ENCODE data around the gene NRP1.
A peak's percentile ranks its signal among the peaks of the same experiment; 100 is the strongest.
"Not testable (repeated sequence)": the region's sequence is repeated elsewhere in the genome, so short reads cannot be mapped to it uniquely, and the experiment has no call there.

The NRP1 gene

GRCh38 chr10:33152146-33152545 is 182.3 kb downstream of the NRP1 start:
- Mint-ChIP-seq H3K4me1 (peaks cover 37% of the 10 kb centered on the region), H3K9me3 (peaks cover 10 to 13% of the 10 kb centered on the region in 2 donors), H3K4me3 (no peak overlapping the region), H3K27me3 (no peaks in the 10 kb centered on the region), H3K27ac (no peak overlapping the region)
- ATAC-seq (no peak), DNase-seq (no peak)

GRCh38 chr10:33151344-33151864 is 183.1 kb downstream of the NRP1 start:
- Mint-ChIP-seq H3K4me1 (peaks cover 37% of the 10 kb centered on the region), H3K27ac (no peak overlapping the region), H3K4me3 (no peak overlapping the region), H3K9me3 (peaks cover 10 to 13% of the 10 kb centered on the region in 2 donors), H3K27me3 (no peaks in the 10 kb centered on the region)
- DNase-seq (no peak), ATAC-seq (no peak)

- Mint-ChIP-seq H3K4me3 (no peak overlapping the region), H3K27me3 (no peaks in the 10 kb centered on the region), H3K4me1 (peaks cover 36% of the 10 kb centered on the region), H3K27ac (no peak overlapping the region), H3K9me3 (peaks cover 10 to 13% of the 10 kb centered on the region in 2 donors)
- no peak for ATAC-seq
- no peak for DNase-seq
Measured at GRCh38 chr10:33150889-33151288, 183.6 kb downstream of the NRP1 start.

- Mint-ChIP-seq H3K4me1 (peaks cover 37% of the 10 kb centered on the region), H3K27ac (peak overlapping the region in 1 of 2 donors; percentile 22), H3K27me3 (no peaks in the 10 kb centered on the region), H3K4me3 (no peak overlapping the region), H3K9me3 (peaks cover 10 to 13% of the 10 kb centered on the region in 2 donors)
- ATAC-seq (no peak), DNase-seq (no peak)
Measured at GRCh38 chr10:33150146-33150545, 184.3 kb downstream of the NRP1 start.

GRCh38 chr10:33147013-33147310 is 187.5 kb downstream of the NRP1 start:
- ATAC-seq (no peak), DNase-seq (no peak)
- no peaks in the 10 kb centered on the region for H3K27me3 Mint-ChIP-seq
- H3K4me1 Mint-ChIP-seq: peaks cover 48% of the 10 kb centered on the region
- no peak overlapping the region for H3K4me3 Mint-ChIP-seq
- H3K9me3 Mint-ChIP-seq: peaks cover 10 to 13% of the 10 kb centered on the region in 2 donors
- no peak overlapping the region for H3K27ac Mint-ChIP-seq

DNA sequence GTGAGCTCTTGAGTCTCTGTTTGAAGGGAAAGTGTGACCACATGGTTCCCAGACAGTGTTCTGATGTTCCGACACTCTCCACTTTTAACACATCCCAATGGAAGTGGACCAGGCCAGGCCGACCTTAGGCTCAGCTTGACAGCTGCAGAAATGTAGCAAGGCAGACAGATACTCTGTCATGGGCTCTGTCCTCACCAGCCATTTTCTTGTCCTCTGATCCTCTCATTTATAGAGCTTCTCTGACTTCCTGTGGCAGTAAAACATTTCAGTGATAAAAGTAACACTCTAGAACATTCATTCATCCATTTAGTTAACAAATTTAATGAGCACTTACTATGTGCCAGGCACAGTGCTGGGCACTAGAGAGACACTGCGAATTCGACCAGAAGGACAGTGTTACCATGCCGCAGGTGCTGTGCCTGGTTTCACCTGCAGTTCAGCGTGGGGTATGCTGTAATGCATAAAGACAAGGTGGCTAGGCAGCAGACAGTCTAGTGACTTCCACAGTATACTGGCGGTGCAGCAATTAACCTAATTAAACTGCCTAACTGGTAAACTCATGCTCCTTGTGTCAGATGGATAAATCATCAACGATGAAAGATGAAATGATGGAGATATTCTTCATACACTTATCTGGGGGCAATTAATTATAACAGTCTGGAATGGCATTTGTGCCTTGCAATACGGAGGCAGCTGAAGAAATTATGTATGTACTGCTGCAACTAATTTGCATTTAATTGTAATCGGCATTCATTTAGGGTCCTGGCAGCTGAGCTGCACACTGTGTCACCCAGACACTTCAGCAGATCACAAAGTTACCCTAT is 188.1 kb downstream of the NRP1 start:
- H3K9me3 Mint-ChIP-seq: peaks cover 10 to 13% of the 10 kb centered on the region in 2 donors
- no peaks in the 10 kb centered on the region for H3K27me3 Mint-ChIP-seq
- ATAC-seq (no peak), DNase-seq (no peak)
- H3K4me1 Mint-ChIP-seq: peaks cover 51% of the 10 kb centered on the region
- no peak overlapping the region for H3K4me3 Mint-ChIP-seq
- no peak overlapping the region for H3K27ac Mint-ChIP-seq

DNA sequence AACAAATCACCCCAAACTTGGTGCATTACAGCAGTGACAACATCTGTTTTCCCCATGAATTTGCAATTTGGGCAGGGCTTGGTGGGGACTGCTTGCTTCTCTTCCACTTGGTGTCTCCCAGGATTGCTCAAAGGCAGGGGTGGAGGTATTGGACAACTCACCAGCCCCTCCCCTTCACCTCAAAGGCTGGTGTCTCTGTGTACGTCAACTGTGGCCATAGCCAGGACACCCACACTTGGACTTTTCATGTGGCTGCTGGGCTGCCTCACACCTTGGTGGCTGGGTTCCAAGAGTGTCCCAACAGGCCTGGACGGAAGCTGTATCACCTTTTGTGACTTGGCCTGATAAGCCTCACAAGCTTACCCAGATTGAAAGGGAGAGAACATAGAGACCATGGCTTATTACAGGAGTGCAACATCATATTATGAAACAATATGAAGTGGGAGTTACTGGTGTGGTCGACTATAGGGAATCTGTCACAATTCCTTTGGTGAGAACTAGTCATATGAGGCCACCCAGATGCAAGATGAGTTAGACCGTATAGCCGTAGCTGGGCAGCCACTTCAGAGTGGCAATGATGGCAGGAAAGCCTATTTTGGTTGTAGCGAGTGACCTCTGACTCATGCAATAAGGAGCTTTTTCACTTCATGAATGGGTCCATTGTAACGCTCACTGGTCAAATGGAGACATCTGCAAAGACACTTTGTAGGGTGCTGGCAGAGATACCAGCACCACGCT is 188.8 kb downstream of the NRP1 start:
- no peak for DNase-seq
- no peak overlapping the region for H3K4me3 Mint-ChIP-seq
- no peak overlapping the region for H3K27ac Mint-ChIP-seq
- H3K9me3 Mint-ChIP-seq: peaks cover 10 to 12% of the 10 kb centered on the region in 2 donors
- H3K27me3 Mint-ChIP-seq: no peaks in the 10 kb centered on the region
- no peak for ATAC-seq
- H3K4me1 Mint-ChIP-seq: peaks cover 51% of the 10 kb centered on the region

GRCh38 chr10:33143160-33143728 is 191.2 kb downstream of the NRP1 start:
- H3K4me3 Mint-ChIP-seq: peak overlapping the region; percentile 23 to 71
- no peaks in the 10 kb centered on the region for H3K27me3 Mint-ChIP-seq
- H3K4me1 Mint-ChIP-seq: peaks cover 66% of the 10 kb centered on the region
- DNase-seq: peak; percentile 37 to 65
- H3K27ac Mint-ChIP-seq: peak overlapping the region; percentile 10 to 88
- H3K9me3 Mint-ChIP-seq: peaks cover under 1 to 4% of the 10 kb centered on the region in 2 donors
- ATAC-seq: peak; percentile 84

DNA sequence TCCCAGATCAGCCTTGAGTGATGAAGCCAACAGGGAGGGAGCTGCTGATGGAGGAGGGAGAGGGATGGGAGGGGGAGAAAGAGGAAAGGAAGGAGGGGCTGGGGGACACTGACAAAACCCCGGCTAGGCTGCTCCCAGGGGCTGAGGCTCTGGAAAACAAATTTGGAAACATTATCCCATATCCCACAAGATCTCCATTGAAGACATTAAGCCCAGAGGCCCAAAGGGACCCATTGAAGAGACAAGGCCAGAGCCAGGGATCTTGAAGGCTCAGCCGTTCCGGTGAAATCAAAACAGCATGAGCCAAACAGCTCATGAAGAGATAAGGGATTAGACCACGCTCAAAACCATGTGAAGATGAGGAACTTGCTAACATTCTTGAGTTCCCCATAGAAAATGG is 192.2 kb downstream of the NRP1 start:
- ATAC-seq (no peak), DNase-seq (no peak)
- Mint-ChIP-seq H3K9me3 (no peaks in the 10 kb centered on the region), H3K4me1 (peaks cover 75% of the 10 kb centered on the region), H3K27ac (peak overlapping the region in 1 of 2 donors; percentile 12), H3K27me3 (no peaks in the 10 kb centered on the region), H3K4me3 (peak overlapping the region; percentile 4 to 38)

- no peaks in the 10 kb centered on the region for H3K9me3 Mint-ChIP-seq
- no peak overlapping the region for H3K4me3 Mint-ChIP-seq
- H3K27me3 Mint-ChIP-seq: no peaks in the 10 kb centered on the region
- ATAC-seq (no peak), DNase-seq (no peak)
- H3K4me1 Mint-ChIP-seq: peaks cover 86% of the 10 kb centered on the region
- H3K27ac Mint-ChIP-seq: peak overlapping the region; percentile 27 to 54
Measured at GRCh38 chr10:33141251-33141650, 193.2 kb downstream of the NRP1 start.

- peak; percentile 65 to 83 for DNase-seq
- Mint-ChIP-seq H3K9me3 (no peaks in the 10 kb centered on the region), H3K4me1 (peaks cover 96% of the 10 kb centered on the region), H3K27me3 (no peaks in the 10 kb centered on the region), H3K27ac (peak overlapping the region; percentile 94 to 97), H3K4me3 (peak overlapping the region; percentile 68 to 70)
- peak; percentile 74 for ATAC-seq
Measured at GRCh38 chr10:33139181-33139646, 195.3 kb downstream of the NRP1 start.

DNA sequence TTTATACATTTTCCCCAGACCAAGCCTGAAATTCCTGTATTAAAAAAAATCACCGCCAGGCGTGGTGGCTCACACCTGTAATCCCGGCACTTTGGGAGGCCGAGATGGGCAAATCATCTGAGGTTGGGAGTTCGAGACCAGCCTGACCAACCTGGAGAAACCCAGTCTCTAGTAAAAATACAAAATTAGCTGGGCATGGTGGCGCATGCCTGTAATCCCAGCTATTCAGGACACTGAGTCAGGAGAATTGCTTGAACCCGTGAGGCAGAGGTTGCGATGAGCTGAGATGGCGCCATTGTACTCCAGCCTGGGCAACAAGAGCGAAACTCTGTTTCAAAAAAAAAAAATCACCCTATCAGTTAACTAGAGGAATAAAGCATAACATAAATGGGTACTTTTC is 195.8 kb downstream of the NRP1 start:
- H3K9me3 Mint-ChIP-seq, H3K27me3 Mint-ChIP-seq, ATAC-seq, DNase-seq: not testable (repeated sequence)
- H3K4me3 Mint-ChIP-seq: peak overlapping the region in 1 of 2 donors; percentile 21
- peaks cover 96% of the 10 kb centered on the region for H3K4me1 Mint-ChIP-seq
- H3K27ac Mint-ChIP-seq: peak overlapping the region; percentile 94 to 97

- Mint-ChIP-seq H3K27ac (peak overlapping the region; percentile 82 to 97), H3K4me1 (peaks cover 96% of the 10 kb centered on the region), H3K4me3 (peak overlapping the region; percentile 41 to 49), H3K27me3 (no peaks in the 10 kb centered on the region), H3K9me3 (no peaks in the 10 kb centered on the region)
- ATAC-seq: no peak
- no peak for DNase-seq
Measured at GRCh38 chr10:33137356-33138005, 197.0 kb downstream of the NRP1 start.

DNA sequence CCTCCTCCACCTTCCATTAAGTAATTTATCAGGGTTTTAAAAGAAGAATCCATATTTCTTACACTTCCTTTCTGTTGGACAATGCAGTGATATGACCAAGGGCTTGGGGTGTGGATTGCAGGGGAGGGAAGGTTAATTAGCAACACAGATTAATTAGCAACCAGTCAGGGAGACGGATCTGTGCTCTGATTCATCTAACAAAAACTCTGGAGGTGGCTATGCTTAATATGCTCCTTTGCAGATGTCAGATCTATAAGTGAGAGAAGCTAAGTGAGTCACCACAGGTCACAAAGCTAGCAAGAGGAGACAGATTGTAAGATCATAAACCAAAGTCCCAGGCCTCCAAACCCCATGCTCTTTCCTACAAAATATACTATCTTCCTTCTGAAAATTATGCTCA is 197.7 kb downstream of the NRP1 start:
- Mint-ChIP-seq H3K4me3 (peak overlapping the region; percentile 39 to 47), H3K27me3 (no peaks in the 10 kb centered on the region), H3K4me1 (peaks cover 96% of the 10 kb centered on the region), H3K9me3 (no peaks in the 10 kb centered on the region), H3K27ac (peak overlapping the region; percentile 94 to 97)
- ATAC-seq (peak; percentile 61), DNase-seq (peak in 1 of 2 donors; percentile 43)

DNA sequence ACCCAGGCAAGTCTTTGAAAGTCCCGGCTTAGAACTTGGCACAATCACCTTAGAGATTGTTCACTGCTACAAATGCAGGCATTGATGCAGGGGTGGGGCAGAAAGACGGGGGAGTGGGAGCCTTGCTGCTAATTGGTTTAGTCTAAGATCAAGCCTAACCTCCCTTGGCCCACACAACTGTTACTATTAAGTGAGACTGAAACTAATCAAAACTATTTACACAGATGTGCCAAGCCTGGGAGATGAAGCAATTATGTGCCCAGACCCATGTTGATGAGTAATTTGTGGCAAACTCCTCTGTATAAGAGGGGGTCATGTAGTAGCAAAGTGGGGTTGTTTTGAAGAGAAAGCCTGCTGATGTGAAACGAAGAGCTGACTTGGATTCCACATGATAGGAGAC is 198.2 kb downstream of the NRP1 start:
- peak; percentile 22 for ATAC-seq
- Mint-ChIP-seq H3K4me3 (peak overlapping the region; percentile 39 to 47), H3K4me1 (peaks cover 94% of the 10 kb centered on the region), H3K27ac (peak overlapping the region; percentile 94 to 97), H3K9me3 (no peaks in the 10 kb centered on the region), H3K27me3 (no peaks in the 10 kb centered on the region)
- peak in 1 of 2 donors; percentile 41 for DNase-seq

Measured in stimulated activated naive CD8-positive, alpha-beta T cell treated with anti-CD3 and anti-CD28 coated beads, Interleukin-15, amount 100 ng/mL, for 72 hours (primary cell).